DND-41 (cell line): ENCODE data around the gene EXOC3L1.

Experiments used
- ATAC-seq: fragments of 200-7000 bp; cut with Tn5 transposase; 3 replicates; pipeline ENCODE4 v1.9.1; 2021; ENCODE audit warnings: low read depth; ENCODE audit not compliant: insufficient read depth
- DNase-seq: peaks from one replicate; pipeline ENCODE4 v3.0.0-alpha.2; 2020
- H2AFZ ChIP-seq: 2 replicates; pipeline ENCODE4 v1.6.0; 2012; ENCODE audit warnings: low read depth, low read length
- H3K27ac ChIP-seq: 2 replicates; pipeline ENCODE4 v1.5.1; 2012; ENCODE audit warnings: low read length, inconsistent platforms
- H3K27me3 ChIP-seq: fragments of 200-600 bp; sonication (generic); 2 replicates; pipeline ENCODE4 v1.6.0; 2012; ENCODE audit warnings: low read length, mild to moderate bottlenecking, inconsistent platforms; ENCODE audit not compliant: insufficient read depth, poor library complexity
- H3K36me3 ChIP-seq: 2 replicates; pipeline ENCODE4 v1.5.1; 2012; ENCODE audit warnings: low read length, inconsistent platforms; ENCODE audit not compliant: insufficient read depth
- H3K4me1 ChIP-seq: 2 replicates; pipeline ENCODE4 v1.5.1; 2012; ENCODE audit warnings: mild to moderate bottlenecking, low read length; ENCODE audit not compliant: insufficient read depth
- H3K4me2 ChIP-seq: 2 replicates; pipeline ENCODE4 v1.6.0; 2012; ENCODE audit warnings: mild to moderate bottlenecking, moderate library complexity, low read length, inconsistent platforms; ENCODE audit not compliant: insufficient read depth
- H3K4me3 ChIP-seq, 2 experiments: fragments of 200-600 bp in 1 of 2; shearing (Covaris generic) in 1 of 2; 2 replicates each; pipeline ENCODE4 v1.5.1; 2012 to 2016; ENCODE audit warnings: inconsistent platforms in 2 of 2, low read length in 2 of 2, mild to moderate bottlenecking in 2 of 2, low read depth in 1 of 2, moderate library complexity in 1 of 2
- H3K79me2 ChIP-seq: 2 replicates; pipeline ENCODE4 v1.6.0; 2012; ENCODE audit warnings: low read length, inconsistent platforms; ENCODE audit not compliant: insufficient read depth
- H3K9ac ChIP-seq: 2 replicates; pipeline ENCODE4 v1.6.0; 2012; ENCODE audit warnings: low read depth, mild to moderate bottlenecking, inconsistent platforms, low read length, moderate library complexity
- H3K9me3 ChIP-seq: 2 replicates; pipeline ENCODE4 v1.5.1; 2012; ENCODE audit warnings: low read length, moderate library complexity, mild to moderate bottlenecking, inconsistent platforms; ENCODE audit not compliant: insufficient read depth, severe bottlenecking
- H4K20me1 ChIP-seq: 2 replicates; pipeline ENCODE4 v1.6.0; 2012; ENCODE audit warnings: low read length; ENCODE audit not compliant: insufficient read depth
- CTCF ChIP-seq: IDR thresholded peaks from 2 replicates; pipeline ENCODE4 v1.5.1; 2012; ENCODE audit warnings: borderline replicate concordance, low read length, moderate library complexity, mild to moderate bottlenecking; ENCODE audit not compliant: poor library complexity, severe bottlenecking; ENCODE audit errors: extremely low read depth
- EZH2 ChIP-seq: IDR thresholded peaks from 3 replicates; pipeline ENCODE4 v1.6.1; 2012; ENCODE audit warnings: borderline replicate concordance, low read depth, mild to moderate bottlenecking, moderate library complexity, low read length, inconsistent platforms; ENCODE audit not compliant: severe bottlenecking

The EXOC3L1 gene

GRCh38 chr16:67209565-67209964, 19.6 kb upstream of the EXOC3L1 start:
- H3K4me2 ChIP-seq, result no peak overlapping the region
- peaks cover 6% of the 10 kb centered on the region for H3K36me3 ChIP-seq
- no peaks in the 10 kb centered on the region for H3K9me3 ChIP-seq
- H3K27ac ChIP-seq, result no peak overlapping the region
- no peaks in the 10 kb centered on the region for H3K4me1 ChIP-seq
- no peak overlapping the region for H3K9ac ChIP-seq
- H3K27me3 ChIP-seq, result no peaks in the 10 kb centered on the region
- no peak overlapping the region for H2AFZ ChIP-seq
- no peak for ATAC-seq
- no peak overlapping the region for H3K4me3 ChIP-seq
- H4K20me1 ChIP-seq, result peaks cover 5% of the 10 kb centered on the region
- no peak for TF ChIP-seq CTCF
- TF ChIP-seq EZH2, result no peak
- no peak for DNase-seq
- H3K79me2 ChIP-seq, result no peaks in the 10 kb centered on the region

- Histone ChIP-seq H3K4me3 (no peak overlapping the region), H3K4me1 (no peaks in the 10 kb centered on the region), H3K27me3 (no peaks in the 10 kb centered on the region), H3K79me2 (no peaks in the 10 kb centered on the region), H3K27ac (no peak overlapping the region), H3K4me2 (no peak overlapping the region), H3K36me3 (peaks cover 16% of the 10 kb centered on the region), H3K9me3 (no peaks in the 10 kb centered on the region), H4K20me1 (peaks cover 5% of the 10 kb centered on the region), H2AFZ (no peak overlapping the region), H3K9ac (no peak overlapping the region)
- ATAC-seq (peak; percentile 17; the same call in 2 of the 3 replicates), DNase-seq (no peak)
- TF ChIP-seq CTCF, result no peak
- no peak for TF ChIP-seq EZH2
Measured at GRCh38 chr16:67208154-67208896, 18.4 kb upstream of the EXOC3L1 start.

- Histone ChIP-seq H3K27ac (no peak overlapping the region), H2AFZ (no peak overlapping the region), H3K27me3 (no peaks in the 10 kb centered on the region), H3K4me1 (no peaks in the 10 kb centered on the region), H3K4me2 (no peak overlapping the region), H3K9ac (no peak overlapping the region), H3K4me3 (no peak overlapping the region), H3K9me3 (no peaks in the 10 kb centered on the region), H3K36me3 (peaks cover 25% of the 10 kb centered on the region), H4K20me1 (peaks cover 8% of the 10 kb centered on the region), H3K79me2 (no peaks in the 10 kb centered on the region)
- peak; percentile 8; the same call in 1 of the 3 replicates for ATAC-seq
- no peak for DNase-seq
- TF ChIP-seq EZH2 (no peak), CTCF (no peak)
Measured at GRCh38 chr16:67207249-67208091, 17.5 kb upstream of the EXOC3L1 start.
